Lung (tissue), 12 donors: ENCODE data around the gene YJU2. TPM values are rescaled to one million over a fixed set of nuclear protein-coding genes. Genes with fewer than 3 reads are reported as not detected.

Experiments used
- ATAC-seq: fragments of 200-7000 bp; cut with Tn5 transposase; one replicate; pipeline ENCODE4 v1.9.1; 2020; ENCODE audit warnings: moderate number of reproducible peaks; ENCODE audit not compliant: insufficient read depth, low FRiP score
- DNase-seq, 3 donors: peaks; one replicate each; pipeline ENCODE4 v3.0.0-alpha.2; 2013 to 2017
- H3K27ac ChIP-seq, 2 donors: one replicate each; pipeline ENCODE4 v1.5.1; 2013; ENCODE audit warnings: mild to moderate bottlenecking in 2 of 2, moderate library complexity in 2 of 2, control low read depth in 1 of 2, inconsistent platforms in 1 of 2, low read depth in 1 of 2, low read length in 1 of 2
- H3K27me3 ChIP-seq, 3 donors: one replicate each; pipeline ENCODE4 v1.5.1; 2013; ENCODE audit warnings: low read length in 2 of 3; ENCODE audit not compliant: control insufficient read depth in 3 of 3, insufficient read depth in 3 of 3
- H3K36me3 ChIP-seq, 4 donors: one replicate each; pipeline ENCODE4 v1.5.1; 2013; ENCODE audit warnings: low read length in 4 of 4, mild to moderate bottlenecking in 1 of 4, moderate library complexity in 1 of 4; ENCODE audit not compliant: control insufficient read depth in 4 of 4, insufficient read depth in 4 of 4
- H3K4me1 ChIP-seq, 5 donors: one replicate each; pipeline ENCODE4 v1.5.1; 2013; ENCODE audit warnings: low read length in 5 of 5, mild to moderate bottlenecking in 2 of 5, moderate library complexity in 1 of 5; ENCODE audit not compliant: control insufficient read depth in 5 of 5, insufficient read depth in 5 of 5
- H3K4me3 ChIP-seq: one replicate; pipeline ENCODE4 v1.5.1; 2013; ENCODE audit warnings: mild to moderate bottlenecking, control low read depth, moderate library complexity
- H3K9ac ChIP-seq, 2 donors: one replicate each; pipeline ENCODE4 v1.5.1; 2013; ENCODE audit warnings: low read length in 2 of 2, control low read depth in 1 of 2; ENCODE audit not compliant: insufficient read depth in 1 of 2
- H3K9me3 ChIP-seq, 4 donors: one replicate each; pipeline ENCODE4 v1.5.1; 2013; ENCODE audit warnings: low read length in 3 of 4, mild to moderate bottlenecking in 1 of 4, moderate library complexity in 1 of 4; ENCODE audit not compliant: control insufficient read depth in 4 of 4, insufficient read depth in 3 of 4
- CTCF ChIP-seq: IDR thresholded peaks from 2 replicates; pipeline ENCODE4 v1.5.1; 2012; ENCODE audit warnings: mild to moderate bottlenecking; ENCODE audit errors: control extremely low read depth, extremely low read depth
- WGBS, 2 donors: extraction: QIAGEN DNeasy Blood & Tissue Kit; methylation state at CpG; one replicate each; pipeline ENCODE4 v1.1.7; 2013; 5-methylcytosine and 5-hydroxymethylcytosine counted together
- polyA plus RNA-seq, 2 donors: library from polyadenylated mRNA; stranded (reverse); fragments of 200-250 nt; gene quantifications; one replicate each; pipeline ENCODE4 v1.2.1, GENCODE V29; 2013
- total RNA-seq, 2 donors: library from RNA; depleted of rRNA in 1 of 2; stranded (reverse); fragments of >200 nt in 1 of 2; gene quantifications; one replicate each; pipeline ENCODE4 v1.2.1, GENCODE V29; 2014 to 2021
- donor health status: control.
- donor health status: control.
- donor health status: Bipolar disorder and iron deficiency.
- donor health status: healthy.
- donor health status: DM: yes; HTN: yes; CAD: no.

Gene YJU2
- total and polyA plus RNA-seq, 4 donors = 11.2 to 44.2 (median 26.5) TPM

GRCh38 chr19:4277191-4277696, 30.4 kb downstream of the YJU2 start:
- TF ChIP-seq CTCF = no peak
- ATAC-seq (no peak), DNase-seq (no peak)
- Histone ChIP-seq H3K36me3 (peaks cover 0 to 2% (median 0%) of the 10 kb centered on the region in 4 donors), H3K4me3 (no peak overlapping the region), H3K27ac (no peak overlapping the region), H3K9ac (no peak overlapping the region), H3K4me1 (peaks cover 0 to 7% (median 3%) of the 10 kb centered on the region in 5 donors), H3K27me3 (peaks cover 10 to 24% (median 19%) of the 10 kb centered on the region in 3 donors), H3K9me3 (peaks cover 0 to 1% (median 0%) of the 10 kb centered on the region in 4 donors)
- WGBS, 2 donors = 41 to 59% methylated on average over 16 of the region's 16 CpGs

- no peak for TF ChIP-seq CTCF
- no peak overlapping the region for H3K9ac ChIP-seq
- peaks cover 0 to 1% (median 0%) of the 10 kb centered on the region in 4 donors for H3K9me3 ChIP-seq
- ATAC-seq (no peak), DNase-seq (no peak)
- no peaks in the 10 kb centered on the region for H3K36me3 ChIP-seq
- H3K4me3 ChIP-seq = no peak overlapping the region
- peaks cover 15 to 24% (median 20%) of the 10 kb centered on the region in 3 donors for H3K27me3 ChIP-seq
- H3K27ac ChIP-seq = no peak overlapping the region
- peaks cover 0 to 7% (median 3%) of the 10 kb centered on the region in 5 donors for H3K4me1 ChIP-seq
- WGBS, 2 donors = 17 to 23% methylated on average over 4 of the region's 4 CpGs
These were observed 31.1 kb downstream of the YJU2 start for GRCh38 chr19:4278010-4278409.

GRCh38 chr19:4278419-4279266, 31.8 kb downstream of the YJU2 start, which contains the start of gene SHD:
SHD (plus strand) TSS chr19:4279266; CDS start chr19:4280064, 798 bp downstream.
- ATAC-seq (no peak), DNase-seq (peak; percentile 21 to 46 (median 41))
- no peak for TF ChIP-seq CTCF
- peaks cover 0 to 1% (median 0%) of the 10 kb centered on the region in 4 donors for H3K9me3 ChIP-seq
- no peak within 1 kb of the TSS for H3K4me3 ChIP-seq
- no peak within 1 kb of the TSS for H3K27ac ChIP-seq
- H3K9ac ChIP-seq = no peak within 1 kb of the TSS
- H3K27me3 ChIP-seq = peaks cover 15 to 24% (median 22%) of the 10 kb centered on the region in 3 donors
- peaks cover 0 to 7% (median 3%) of the 10 kb centered on the region in 5 donors for H3K4me1 ChIP-seq
- WGBS, 2 donors = 0 to 4% methylated on average over 30 to 44 of the region's 44 CpGs
- no peaks in the 10 kb centered on the region for H3K36me3 ChIP-seq
